Measurements from ENCODE around the gene MNS1. TPM values are rescaled to one million over a fixed set of nuclear protein-coding genes. Genes with fewer than 3 reads are reported as not detected.
"Not testable (repeated sequence)": the region's sequence is repeated elsewhere in the genome, so short reads cannot be mapped to it uniquely, and the experiment has no call there.

Gene MNS1
- total and polyA plus RNA-seq, 10 of the 15 experiments (the other 5 are each of a cell fraction or from before 2014, with no cell fraction given), result 0.45 to 2.6 (median 0.97) TPM

- H2AFZ ChIP-seq (ENCODE audit: control insufficient read depth, low read depth, low read length); H3K9ac ChIP-seq (ENCODE audit: control insufficient read depth, insufficient read depth, low read length); ATAC-seq; H3K4me3 ChIP-seq; in situ Hi-C loops (cut with MboI); H3K27ac ChIP-seq (ENCODE audit: control insufficient read depth, insufficient read depth); FAIRE-seq; H3K4me2 ChIP-seq (ENCODE audit: control insufficient read depth, insufficient read depth); DNase-seq (ENCODE audit: low read depth, low spot score); intact Hi-C loops (cut with micrococcal nuclease; ENCODE audit: unreplicated experiment); POLR2A ChIA-PET; H4K20me1 ChIP-seq (ENCODE audit: control insufficient read depth, insufficient read depth); H3K79me2 ChIP-seq (ENCODE audit: control insufficient read depth, insufficient read depth, low read length); H3K9me3 ChIP-seq (replicated peaks; ENCODE audit: control insufficient read depth, insufficient read depth, low read length); SMC1A ChIA-PET (ENCODE audit: uncharacterized antibody, unreplicated experiment); RAD21 ChIA-PET (ENCODE audit: unreplicated experiment); H3K4me1 ChIP-seq (ENCODE audit: control insufficient read depth, insufficient read depth, low read length); H3K36me3 ChIP-seq (ENCODE audit: control insufficient read depth in 2 of 2, insufficient read depth in 2 of 2, low read length in 1 of 2); BruUV-seq (replicated peaks); H3K27me3 ChIP-seq (replicated peaks in 1 of 2; ENCODE audit: control insufficient read depth in 2 of 2, insufficient read depth in 2 of 2, low read length in 1 of 2): not testable (repeated sequence)
- CTCF ChIA-PET, result interaction anchor here (0.7 kb wide), 1 partner anchor 11 kb away, joined by 3 read pairs; no protein-coding TSS in a partner anchor
- 57% methylated on average over 3 of the region's 3 CpGs for WGBS (ENCODE audit: insufficient coverage, insufficient replicate concordance, low lambda C conversion rate, missing lambda C conversion rate)
Observed at GRCh38 chr15:56485426-56485825, 20.5 kb upstream of the MNS1 start.

DNA sequence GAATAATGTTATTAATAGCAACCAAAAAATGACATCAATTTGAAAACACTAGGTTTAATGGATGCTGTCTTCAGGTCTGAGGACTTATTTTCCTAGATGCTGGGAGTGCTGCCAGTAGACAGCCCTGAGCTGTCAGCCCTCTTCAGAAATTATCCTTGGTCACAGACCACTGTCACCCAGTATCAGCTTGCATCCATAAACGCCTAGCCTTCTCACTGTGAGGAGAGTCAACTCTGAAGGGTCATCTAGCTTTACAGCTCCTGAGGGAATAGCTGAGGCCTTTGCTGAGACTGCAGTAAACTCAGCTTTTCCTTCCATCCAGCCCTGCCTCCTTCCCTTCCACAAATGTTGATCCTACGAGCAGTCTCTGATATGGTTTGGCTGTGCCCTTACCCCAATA lies 19.4 kb upstream of the MNS1 start:
- ChIA-PET CTCF (no interaction called here), SMC1A (ENCODE audit: uncharacterized antibody, unreplicated experiment) (no interaction called here), POLR2A (no interaction called here), RAD21 (ENCODE audit: unreplicated experiment) (no interaction called here)
- 36% methylated on average over 2 of the region's 2 CpGs for WGBS (ENCODE audit: insufficient coverage, insufficient replicate concordance, low lambda C conversion rate, missing lambda C conversion rate)
- TF ChIP-seq, protein P1, sequence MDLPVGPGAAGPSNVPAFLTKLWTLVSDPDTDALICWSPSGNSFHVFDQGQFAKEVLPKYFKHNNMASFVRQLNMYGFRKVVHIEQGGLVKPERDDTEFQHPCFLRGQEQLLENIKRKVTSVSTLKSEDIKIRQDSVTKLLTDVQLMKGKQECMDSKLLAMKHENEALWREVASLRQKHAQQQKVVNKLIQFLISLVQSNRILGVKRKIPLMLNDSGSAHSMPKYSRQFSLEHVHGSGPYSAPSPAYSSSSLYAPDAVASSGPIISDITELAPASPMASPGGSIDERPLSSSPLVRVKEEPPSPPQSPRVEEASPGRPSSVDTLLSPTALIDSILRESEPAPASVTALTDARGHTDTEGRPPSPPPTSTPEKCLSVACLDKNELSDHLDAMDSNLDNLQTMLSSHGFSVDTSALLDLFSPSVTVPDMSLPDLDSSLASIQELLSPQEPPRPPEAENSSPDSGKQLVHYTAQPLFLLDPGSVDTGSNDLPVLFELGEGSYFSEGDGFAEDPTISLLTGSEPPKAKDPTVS (IDR thresholded peaks at IDR 0.05; ENCODE audit: low read depth, low read length), result no peak
- TF ChIP-seq TCF12 (IDR thresholded peaks at IDR 0.05; ENCODE audit: low read depth, low read length) (no peak), SMC3 (IDR thresholded peaks at IDR 0.05; ENCODE audit: borderline replicate concordance, low read length) (no peak), WRNIP1 (IDR thresholded peaks at IDR 0.05; ENCODE audit: borderline replicate concordance, low read depth, low read length) (no peak), POU2F2 (IDR thresholded peaks at IDR 0.05; ENCODE audit: borderline replicate concordance, low read depth, low read length) (no peak), ZNF24 (IDR thresholded peaks at IDR 0.05) (no peak), RAD51 (IDR thresholded peaks at IDR 0.05) (no peak), HCFC1 (IDR thresholded peaks at IDR 0.05; ENCODE audit: low read length) (no peak)
- no peaks in the 10 kb centered on the region for H4K20me1 ChIP-seq (ENCODE audit: control insufficient read depth, insufficient read depth)
- H3K9me3 ChIP-seq (replicated peaks; ENCODE audit: control insufficient read depth, insufficient read depth, low read length), result no peaks in the 10 kb centered on the region
- no peak for ATAC-seq
- H3K79me2 ChIP-seq (ENCODE audit: control insufficient read depth, insufficient read depth, low read length), result no peaks in the 10 kb centered on the region
- H2AFZ ChIP-seq (ENCODE audit: control insufficient read depth, low read depth, low read length), result no peak overlapping the region
- FAIRE-seq, result no peak
- no peak overlapping the region for H3K4me3 ChIP-seq
- no TSS peak for BruUV-seq (replicated peaks)
- H3K36me3 ChIP-seq (ENCODE audit: control insufficient read depth in 2 of 2, insufficient read depth in 2 of 2, low read length in 1 of 2), result no peaks in the 10 kb centered on the region
- H3K27ac ChIP-seq (ENCODE audit: control insufficient read depth, insufficient read depth), result no peak overlapping the region
- H3K9ac ChIP-seq (ENCODE audit: control insufficient read depth, insufficient read depth, low read length), result no peak overlapping the region
- H3K4me1 ChIP-seq (ENCODE audit: control insufficient read depth, insufficient read depth, low read length), result no peaks in the 10 kb centered on the region
- no peaks in the 10 kb centered on the region for H3K27me3 ChIP-seq (replicated peaks in 1 of 2; ENCODE audit: control insufficient read depth in 2 of 2, insufficient read depth in 2 of 2, low read length in 1 of 2)
- in situ Hi-C loops (cut with MboI), result no loop called here
- intact Hi-C loops (cut with micrococcal nuclease; ENCODE audit: unreplicated experiment), result no loop called here
- DNase-seq (ENCODE audit: low read depth, low spot score), result no peak
- no peak overlapping the region for H3K4me2 ChIP-seq (ENCODE audit: control insufficient read depth, insufficient read depth)
